ENCODE measurements around the gene TMPRSS9. TPM values are rescaled to one million over a fixed set of nuclear protein-coding genes. Genes with fewer than 3 reads are reported as not detected.

TMPRSS9 gene
- polyA plus RNA-seq, 4 donors = 0.13 to 0.29 (median 0.26) TPM

GRCh38 chr19:2329149-2329478, 31.0 kb upstream of the TMPRSS9 start:
- DNase-seq (ENCODE audit: low read depth in 4 of 4, low spot score in 3 of 4) = no peak

- no peak for DNase-seq (ENCODE audit: low read depth in 4 of 4, low spot score in 3 of 4)
Observed at GRCh38 chr19:2329501-2329916, 30.6 kb upstream of the TMPRSS9 start.

GRCh38 chr19:2330255-2330631, 29.8 kb upstream of the TMPRSS9 start:
- DNase-seq (ENCODE audit: low read depth in 4 of 4, low spot score in 3 of 4) = no peak

- DNase-seq (ENCODE audit: low read depth in 4 of 4, low spot score in 3 of 4) = no peak
Observed at GRCh38 chr19:2330632-2331284, 29.3 kb upstream of the TMPRSS9 start.

- no peak for DNase-seq (ENCODE audit: low read depth in 4 of 4, low spot score in 3 of 4)
Observed at GRCh38 chr19:2331601-2332246, 28.3 kb upstream of the TMPRSS9 start.

GRCh38 chr19:2332341-2333026, 27.6 kb upstream of the TMPRSS9 start:
- DNase-seq (ENCODE audit: low read depth in 4 of 4, low spot score in 3 of 4) = no peak

- DNase-seq (ENCODE audit: low read depth in 4 of 4, low spot score in 3 of 4) = no peak
Observed at GRCh38 chr19:2333027-2333806, 26.8 kb upstream of the TMPRSS9 start.

GRCh38 chr19:2333807-2334211, 26.3 kb upstream of the TMPRSS9 start:
- DNase-seq (ENCODE audit: low read depth in 4 of 4, low spot score in 3 of 4) = no peak

- no peak for DNase-seq (ENCODE audit: low read depth in 4 of 4, low spot score in 3 of 4)
Observed at GRCh38 chr19:2334426-2334825, 25.6 kb upstream of the TMPRSS9 start.

- no peak for DNase-seq (ENCODE audit: low read depth in 4 of 4, low spot score in 3 of 4)
Observed at GRCh38 chr19:2334986-2335846, 24.8 kb upstream of the TMPRSS9 start.

- no peak for DNase-seq (ENCODE audit: low read depth in 4 of 4, low spot score in 3 of 4)
Observed at GRCh38 chr19:2335848-2336247, 24.2 kb upstream of the TMPRSS9 start.

GRCh38 chr19:2336528-2337328, 23.3 kb upstream of the TMPRSS9 start:
- DNase-seq (ENCODE audit: low read depth in 4 of 4, low spot score in 3 of 4) = no peak

- peak; percentile 52 to 77 (median 64) for DNase-seq (ENCODE audit: low read depth in 4 of 4, low spot score in 3 of 4)
Observed at GRCh38 chr19:2337329-2337707, 22.7 kb upstream of the TMPRSS9 start.

GRCh38 chr19:2338055-2338615, 21.9 kb upstream of the TMPRSS9 start:
- no peak for DNase-seq (ENCODE audit: low read depth in 4 of 4, low spot score in 3 of 4)

- DNase-seq (ENCODE audit: low read depth in 4 of 4, low spot score in 3 of 4) = no peak
Observed at GRCh38 chr19:2338751-2339643, 21.1 kb upstream of the TMPRSS9 start.

- DNase-seq (ENCODE audit: low read depth in 4 of 4, low spot score in 3 of 4) = no peak
Observed at GRCh38 chr19:2339644-2340310, 20.3 kb upstream of the TMPRSS9 start.

GRCh38 chr19:2340496-2341243, 19.4 kb upstream of the TMPRSS9 start:
- DNase-seq (ENCODE audit: low read depth in 4 of 4, low spot score in 3 of 4) = no peak

All from right renal pelvis (tissue), 4 donors.